ENCODE measurements around the gene SHF.
A peak's percentile ranks its signal among the peaks of the same experiment; 100 is the strongest.
"Not testable (repeated sequence)": the region's sequence is repeated elsewhere in the genome, so short reads cannot be mapped to it uniquely, and the experiment has no call there.

The SHF gene

GRCh38 chr15:45136378-45136764 is 51.4 kb downstream of the SHF start:
- peaks cover 52% of the 10 kb centered on the region for H3K27me3 ChIP-seq (ENCODE audit: control insufficient read depth, insufficient read depth, low read length)
- no peak overlapping the region for H3K9ac ChIP-seq (ENCODE audit: low read depth, low read length)

GRCh38 chr15:45135705-45136377 is 51.9 kb downstream of the SHF start:
- Histone ChIP-seq H3K4me3 (ENCODE audit: low read depth, low read length) (peak overlapping the region; percentile 39), H3K27me3 (ENCODE audit: control insufficient read depth, insufficient read depth, low read length) (peaks cover 57% of the 10 kb centered on the region)
- H3K9me3 ChIP-seq (ENCODE audit: control insufficient read depth, insufficient read depth, low read length); H3K9ac ChIP-seq (ENCODE audit: low read depth, low read length); H3K36me3 ChIP-seq (ENCODE audit: control insufficient read depth, insufficient read depth, low read length); H3K4me1 ChIP-seq (ENCODE audit: control insufficient read depth, insufficient read depth, low read length): not testable (repeated sequence)

More at GRCh38 chr15:45136378-45136764, 51.4 kb downstream of the SHF start:
- Histone ChIP-seq H3K9me3 (ENCODE audit: control insufficient read depth, insufficient read depth, low read length) (no peaks in the 10 kb centered on the region), H3K4me3 (ENCODE audit: low read depth, low read length) (peak overlapping the region; percentile 39), H3K36me3 (ENCODE audit: control insufficient read depth, insufficient read depth, low read length) (no peaks in the 10 kb centered on the region), H3K4me1 (ENCODE audit: control insufficient read depth, insufficient read depth, low read length) (no peaks in the 10 kb centered on the region)

GRCh38 chr15:45134682-45135604 is 52.8 kb downstream of the SHF start:
- Histone ChIP-seq H3K27me3 (ENCODE audit: control insufficient read depth, insufficient read depth, low read length) (peaks cover 66% of the 10 kb centered on the region), H3K4me1 (ENCODE audit: control insufficient read depth, insufficient read depth, low read length) (no peaks in the 10 kb centered on the region), H3K4me3 (ENCODE audit: low read depth, low read length) (peak overlapping the region; percentile 52), H3K9me3 (ENCODE audit: control insufficient read depth, insufficient read depth, low read length) (no peaks in the 10 kb centered on the region), H3K36me3 (ENCODE audit: control insufficient read depth, insufficient read depth, low read length) (no peaks in the 10 kb centered on the region), H3K9ac (ENCODE audit: low read depth, low read length) (no peak overlapping the region)

- no peaks in the 10 kb centered on the region for H3K4me1 ChIP-seq (ENCODE audit: control insufficient read depth, insufficient read depth, low read length)
- H3K4me3 ChIP-seq (ENCODE audit: low read depth, low read length) = no peak overlapping the region
- no peak overlapping the region for H3K9ac ChIP-seq (ENCODE audit: low read depth, low read length)
- no peaks in the 10 kb centered on the region for H3K36me3 ChIP-seq (ENCODE audit: control insufficient read depth, insufficient read depth, low read length)
- no peaks in the 10 kb centered on the region for H3K9me3 ChIP-seq (ENCODE audit: control insufficient read depth, insufficient read depth, low read length)
- H3K27me3 ChIP-seq (ENCODE audit: control insufficient read depth, insufficient read depth, low read length) = peaks cover 74% of the 10 kb centered on the region
Observed at GRCh38 chr15:45134046-45134445, 53.7 kb downstream of the SHF start.

- no peak overlapping the region for H3K4me3 ChIP-seq (ENCODE audit: low read depth, low read length)
Observed at GRCh38 chr15:45133561-45133920, 54.2 kb downstream of the SHF start.

GRCh38 chr15:45132844-45133560 is 54.8 kb downstream of the SHF start:
- Histone ChIP-seq H3K4me1 (ENCODE audit: control insufficient read depth, insufficient read depth, low read length) (no peaks in the 10 kb centered on the region), H3K36me3 (ENCODE audit: control insufficient read depth, insufficient read depth, low read length) (no peaks in the 10 kb centered on the region), H3K9me3 (ENCODE audit: control insufficient read depth, insufficient read depth, low read length) (no peaks in the 10 kb centered on the region), H3K9ac (ENCODE audit: low read depth, low read length) (no peak overlapping the region), H3K27me3 (ENCODE audit: control insufficient read depth, insufficient read depth, low read length) (peaks cover 83% of the 10 kb centered on the region), H3K4me3 (ENCODE audit: low read depth, low read length) (no peak overlapping the region)

More at GRCh38 chr15:45133561-45133920, 54.2 kb downstream of the SHF start:
- H3K9me3 ChIP-seq (ENCODE audit: control insufficient read depth, insufficient read depth, low read length) = no peaks in the 10 kb centered on the region
- no peaks in the 10 kb centered on the region for H3K4me1 ChIP-seq (ENCODE audit: control insufficient read depth, insufficient read depth, low read length)
- H3K27me3 ChIP-seq (ENCODE audit: control insufficient read depth, insufficient read depth, low read length) = peaks cover 79% of the 10 kb centered on the region
- H3K9ac ChIP-seq (ENCODE audit: low read depth, low read length) = no peak overlapping the region
- H3K36me3 ChIP-seq (ENCODE audit: control insufficient read depth, insufficient read depth, low read length) = no peaks in the 10 kb centered on the region

GRCh38 chr15:45131510-45131909 is 56.3 kb downstream of the SHF start:
- no peak overlapping the region for H3K9ac ChIP-seq (ENCODE audit: low read depth, low read length)
- H3K36me3 ChIP-seq (ENCODE audit: control insufficient read depth, insufficient read depth, low read length) = no peaks in the 10 kb centered on the region
- H3K9me3 ChIP-seq (ENCODE audit: control insufficient read depth, insufficient read depth, low read length) = no peaks in the 10 kb centered on the region
- H3K4me1 ChIP-seq (ENCODE audit: control insufficient read depth, insufficient read depth, low read length) = no peaks in the 10 kb centered on the region
- peaks cover 92% of the 10 kb centered on the region for H3K27me3 ChIP-seq (ENCODE audit: control insufficient read depth, insufficient read depth, low read length)
- no peak overlapping the region for H3K4me3 ChIP-seq (ENCODE audit: low read depth, low read length)

GRCh38 chr15:45130291-45131000 is 57.3 kb downstream of the SHF start:
- Histone ChIP-seq H3K9ac (ENCODE audit: low read depth, low read length) (no peak overlapping the region), H3K27me3 (ENCODE audit: control insufficient read depth, insufficient read depth, low read length) (peaks cover 95% of the 10 kb centered on the region), H3K9me3 (ENCODE audit: control insufficient read depth, insufficient read depth, low read length) (no peaks in the 10 kb centered on the region), H3K36me3 (ENCODE audit: control insufficient read depth, insufficient read depth, low read length) (no peaks in the 10 kb centered on the region), H3K4me1 (ENCODE audit: control insufficient read depth, insufficient read depth, low read length) (no peaks in the 10 kb centered on the region), H3K4me3 (ENCODE audit: low read depth, low read length) (peak overlapping the region; percentile 71)

- peaks cover 99% of the 10 kb centered on the region for H3K27me3 ChIP-seq (ENCODE audit: control insufficient read depth, insufficient read depth, low read length)
- no peaks in the 10 kb centered on the region for H3K9me3 ChIP-seq (ENCODE audit: control insufficient read depth, insufficient read depth, low read length)
- no peak within 1 kb of the TSS for H3K9ac ChIP-seq (ENCODE audit: low read depth, low read length)
- no peaks in the 10 kb centered on the region for H3K36me3 ChIP-seq (ENCODE audit: control insufficient read depth, insufficient read depth, low read length)
- H3K4me1 ChIP-seq (ENCODE audit: control insufficient read depth, insufficient read depth, low read length) = no peaks in the 10 kb centered on the region
- peak within 1 kb of the TSS; percentile 71 for H3K4me3 ChIP-seq (ENCODE audit: low read depth, low read length)
Observed at GRCh38 chr15:45129651-45130129, 58.1 kb downstream of the SHF start, which contains the start of the genes DUOX1 and DUOXA1. DUOX1 (plus strand) TSS chr15:45129994; CDS start chr15:45131967, 1,973 bp downstream. DUOXA1 (minus strand) TSS chr15:45129879; CDS start chr15:45123014, 6,865 bp downstream.

GRCh38 chr15:45128971-45129639 is 58.7 kb downstream of the SHF start:
- Histone ChIP-seq H3K9me3 (ENCODE audit: control insufficient read depth, insufficient read depth, low read length) (no peaks in the 10 kb centered on the region), H3K4me3 (ENCODE audit: low read depth, low read length) (peak overlapping the region; percentile 71), H3K4me1 (ENCODE audit: control insufficient read depth, insufficient read depth, low read length) (no peaks in the 10 kb centered on the region), H3K9ac (ENCODE audit: low read depth, low read length) (no peak overlapping the region), H3K27me3 (ENCODE audit: control insufficient read depth, insufficient read depth, low read length) (peaks cover 98% of the 10 kb centered on the region), H3K36me3 (ENCODE audit: control insufficient read depth, insufficient read depth, low read length) (no peaks in the 10 kb centered on the region)
